HEK293T (cell line): ENCODE data around the gene ZNF488.

ENCODE experiments used
- BHLHE40 ChIP-seq: fragments of 450-650 bp; IDR thresholded peaks from 2 replicates; pipeline ENCODE4 v1.6.1; 2016; ENCODE audit warnings: mild to moderate bottlenecking, moderate library complexity, borderline replicate concordance
- ELF4 ChIP-seq: fragments of 450-650 bp; IDR thresholded peaks from 2 replicates; pipeline ENCODE4 v1.6.1; 2017; ENCODE audit warnings: antibody characterized with exemption
- FOXA1 ChIP-seq: fragments of 450-650 bp; IDR thresholded peaks from 2 replicates; pipeline ENCODE4 v1.6.1; 2016; ENCODE audit warnings: mild to moderate bottlenecking
- FOXK2 ChIP-seq: fragments of 450-650 bp; IDR thresholded peaks from 2 replicates; pipeline ENCODE4 v1.6.1; 2016; ENCODE audit warnings: mild to moderate bottlenecking
- FOXM1 ChIP-seq: fragments of 450-650 bp; IDR thresholded peaks from 2 replicates; pipeline ENCODE4 v1.6.1; 2017; ENCODE audit warnings: mild to moderate bottlenecking, borderline replicate concordance
- HDGF ChIP-seq: fragments of 450-650 bp; IDR thresholded peaks from 2 replicates; pipeline ENCODE4 v1.6.1; 2017; ENCODE audit warnings: antibody characterized with exemption, borderline replicate concordance
- NFRKB ChIP-seq: fragments of 450-650 bp; IDR thresholded peaks from 2 replicates; pipeline ENCODE4 v1.6.1; 2016; ENCODE audit warnings: mild to moderate bottlenecking, moderate library complexity
- SP1 ChIP-seq: fragments of 450-650 bp; IDR thresholded peaks from 2 replicates; pipeline ENCODE4 v1.6.1; 2017
- SUZ12 ChIP-seq: fragments of 450-650 bp; IDR thresholded peaks from 2 replicates; pipeline ENCODE4 v1.6.1; 2016; ENCODE audit warnings: mild to moderate bottlenecking
- TARDBP ChIP-seq: fragments of 450-650 bp; IDR thresholded peaks from 2 replicates; pipeline ENCODE4 v1.6.1; 2016
- ZNF384 ChIP-seq: fragments of 450-650 bp; IDR thresholded peaks from 2 replicates; pipeline ENCODE4 v1.6.1; 2016
- TF ChIP-seq, protein P1 (sequence below): fragments of 450-650 bp; IDR thresholded peaks from 2 replicates; pipeline ENCODE4 v1.6.1; 2016

DNA sequence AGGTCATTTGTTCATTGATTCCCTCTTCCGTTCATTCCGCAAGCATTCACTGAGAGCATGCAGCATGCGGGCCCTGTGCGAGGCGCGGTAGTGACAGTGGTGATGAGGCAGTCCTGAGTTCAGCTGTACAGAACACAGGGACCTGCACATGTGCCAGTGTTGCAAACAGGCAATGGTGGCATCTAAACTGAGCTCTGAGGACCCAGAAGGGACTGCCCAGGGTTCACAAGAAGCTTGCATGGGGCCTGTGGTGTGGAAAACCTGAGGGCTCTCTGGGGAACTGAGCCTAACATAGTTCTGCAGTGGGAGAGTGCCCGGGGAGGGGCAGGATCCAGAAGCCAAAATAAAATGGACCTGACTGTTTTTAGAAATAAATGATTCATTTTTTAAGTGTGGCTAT is 13.2 kb downstream of the ZNF488 start:
- TF ChIP-seq FOXA1: no peak
- TF ChIP-seq BHLHE40: no peak
- TF ChIP-seq SUZ12: no peak
- TF ChIP-seq NFRKB: no peak
- TF ChIP-seq ELF4: no peak
- TF ChIP-seq SP1: no peak
- TF ChIP-seq FOXM1: no peak
- TF ChIP-seq TARDBP: no peak
- no peak for TF ChIP-seq ZNF384
- no peak for TF ChIP-seq HDGF
- TF ChIP-seq FOXK2: no peak
- TF ChIP-seq, protein P1, sequence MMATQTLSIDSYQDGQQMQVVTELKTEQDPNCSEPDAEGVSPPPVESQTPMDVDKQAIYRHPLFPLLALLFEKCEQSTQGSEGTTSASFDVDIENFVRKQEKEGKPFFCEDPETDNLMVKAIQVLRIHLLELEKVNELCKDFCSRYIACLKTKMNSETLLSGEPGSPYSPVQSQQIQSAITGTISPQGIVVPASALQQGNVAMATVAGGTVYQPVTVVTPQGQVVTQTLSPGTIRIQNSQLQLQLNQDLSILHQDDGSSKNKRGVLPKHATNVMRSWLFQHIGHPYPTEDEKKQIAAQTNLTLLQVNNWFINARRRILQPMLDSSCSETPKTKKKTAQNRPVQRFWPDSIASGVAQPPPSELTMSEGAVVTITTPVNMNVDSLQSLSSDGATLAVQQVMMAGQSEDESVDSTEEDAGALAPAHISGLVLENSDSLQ: no peak
